WTC11 (cell line): ENCODE data around the gene GABBR2. TPM values are rescaled to one million over a fixed set of nuclear protein-coding genes. Genes with fewer than 3 reads are reported as not detected.

Experiments
- ATAC-seq: fragments of 200-7000 bp; cut with Tn5 transposase; 2 replicates; pipeline ENCODE4 v1.10.0; 2021; ENCODE audit warnings: mild to moderate bottlenecking, moderate library complexity
- CTCF ChIA-PET: fragments of 300-600 bp; sonication (Branson Sonifier 250); formaldehyde crosslinking; loops from one replicate; lab custom pipeline; 2021; ENCODE audit warnings: antibody characterized with exemption; lab: Charles Lee
- POLR2A ChIA-PET: fragments of 350-600 bp; sonication (Branson Sonifier 250); formaldehyde crosslinking; loops from one replicate; lab custom pipeline; 2021; ENCODE audit warnings: antibody characterized with exemption; lab: Charles Lee
- DNase-seq: peaks from one replicate; pipeline ENCODE4 v3.0.0; 2021; ENCODE audit warnings: low spot score
- H3K27ac Mint-ChIP-seq: 2 replicates; pipeline ENCODE4 v1.8.0; 2021; ENCODE audit warnings: mixed read lengths
- H3K27me3 Mint-ChIP-seq: 2 replicates; pipeline ENCODE4 v1.8.0; 2021; ENCODE audit warnings: low read depth, mild to moderate bottlenecking, moderate library complexity, mixed read lengths
- H3K36me3 Mint-ChIP-seq: 2 replicates; pipeline ENCODE4 v1.8.0; 2021; ENCODE audit warnings: mixed read lengths
- H3K4me1 Mint-ChIP-seq: 2 replicates; pipeline ENCODE4 v1.8.0; 2022; ENCODE audit warnings: mixed read lengths
- H3K4me3 Mint-ChIP-seq: 2 replicates; pipeline ENCODE4 v1.8.0; 2021; ENCODE audit warnings: mild to moderate bottlenecking, moderate library complexity, mixed read lengths
- H3K9me3 Mint-ChIP-seq: 2 replicates; pipeline ENCODE4 v1.8.0; 2021; ENCODE audit warnings: mixed read lengths
- ATF1 ChIP-seq: sonication (generic); formaldehyde crosslinking; IDR thresholded peaks from 2 replicates; pipeline ENCODE4 v1.8.1; 2023; ENCODE audit warnings: mild to moderate bottlenecking, moderate library complexity, missing genetic modification reagents
- CBFB ChIP-seq: sonication (generic); formaldehyde crosslinking; IDR thresholded peaks from 2 replicates; pipeline ENCODE4 v1.8.1; 2022; ENCODE audit warnings: mild to moderate bottlenecking, low read depth, missing genetic modification reagents
- EMX1 ChIP-seq: fragments of 250-450 bp; sonication (Bioruptor Pico); IDR thresholded peaks from 2 replicates; pipeline ENCODE4 v1.8.0; 2021; ENCODE audit warnings: mild to moderate bottlenecking
- FOXK1 ChIP-seq: sonication (generic); formaldehyde crosslinking; IDR thresholded peaks from 2 replicates; pipeline ENCODE4 v1.8.0; 2022; ENCODE audit warnings: mild to moderate bottlenecking, moderate library complexity, missing genetic modification reagents
- IRF2 ChIP-seq: sonication (generic); formaldehyde crosslinking; IDR thresholded peaks from 2 replicates; pipeline ENCODE4 v1.8.0; 2022; ENCODE audit warnings: low read depth, missing genetic modification reagents, borderline replicate concordance
- OVOL2 ChIP-seq: fragments of 250-450 bp; sonication (Bioruptor Pico); IDR thresholded peaks from 2 replicates; pipeline ENCODE4 v1.9.0; 2021; ENCODE audit warnings: mild to moderate bottlenecking, borderline replicate concordance
- ZBTB21 ChIP-seq: sonication (generic); formaldehyde crosslinking; IDR thresholded peaks from 2 replicates; pipeline ENCODE4 v1.8.1; 2023; ENCODE audit warnings: mild to moderate bottlenecking, missing genetic modification reagents, borderline replicate concordance
- total RNA-seq: library from RNA; stranded (reverse); gene quantifications from 3 replicates; pipeline ENCODE4 v1.2.3, GENCODE V29; 2021
- TF ChIP-seq, protein P1 (sequence below): fragments of 250-450 bp; sonication (Bioruptor Pico); IDR thresholded peaks from 2 replicates; pipeline ENCODE4 v1.9.0; 2021; ENCODE audit warnings: mild to moderate bottlenecking, borderline replicate concordance
- TF ChIP-seq, protein P2 (sequence below): fragments of 250-450 bp; sonication (Bioruptor Pico); IDR thresholded peaks from 2 replicates; pipeline ENCODE4 v1.9.0; 2021; ENCODE audit warnings: mild to moderate bottlenecking
- TF ChIP-seq, protein P3 (sequence below): fragments of 250-450 bp; sonication (Bioruptor Pico); IDR thresholded peaks from 2 replicates; pipeline ENCODE4 v1.9.0; 2021; ENCODE audit warnings: mild to moderate bottlenecking
- TF ChIP-seq, protein P4 (sequence below): sonication (generic); formaldehyde crosslinking; IDR thresholded peaks from 2 replicates; pipeline ENCODE4 v1.8.0; 2022; ENCODE audit warnings: mild to moderate bottlenecking, missing genetic modification reagents

GABBR2 gene
- total RNA-seq, 1 experiment from 2014 or later: 0.92 TPM

DNA sequence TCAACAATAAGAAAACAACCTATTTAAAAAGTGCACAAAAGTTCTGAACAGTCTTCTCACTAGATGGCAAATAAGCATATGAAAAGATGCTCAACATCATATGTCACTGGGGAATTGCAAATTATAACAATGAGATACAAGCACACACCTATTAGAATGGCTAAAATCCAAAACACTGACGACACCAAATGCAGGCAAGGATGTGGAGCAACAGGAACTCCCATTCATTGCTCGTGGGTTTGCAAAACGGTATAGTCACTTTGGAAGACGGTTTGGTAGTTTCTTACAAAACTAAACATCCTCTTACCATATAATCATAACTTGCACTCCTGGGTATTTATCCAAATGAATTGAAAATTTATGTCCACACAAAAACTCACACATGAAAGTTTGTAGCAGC, 352.4 kb downstream of the GABBR2 start (continued):
- TF ChIP-seq, protein P1, sequence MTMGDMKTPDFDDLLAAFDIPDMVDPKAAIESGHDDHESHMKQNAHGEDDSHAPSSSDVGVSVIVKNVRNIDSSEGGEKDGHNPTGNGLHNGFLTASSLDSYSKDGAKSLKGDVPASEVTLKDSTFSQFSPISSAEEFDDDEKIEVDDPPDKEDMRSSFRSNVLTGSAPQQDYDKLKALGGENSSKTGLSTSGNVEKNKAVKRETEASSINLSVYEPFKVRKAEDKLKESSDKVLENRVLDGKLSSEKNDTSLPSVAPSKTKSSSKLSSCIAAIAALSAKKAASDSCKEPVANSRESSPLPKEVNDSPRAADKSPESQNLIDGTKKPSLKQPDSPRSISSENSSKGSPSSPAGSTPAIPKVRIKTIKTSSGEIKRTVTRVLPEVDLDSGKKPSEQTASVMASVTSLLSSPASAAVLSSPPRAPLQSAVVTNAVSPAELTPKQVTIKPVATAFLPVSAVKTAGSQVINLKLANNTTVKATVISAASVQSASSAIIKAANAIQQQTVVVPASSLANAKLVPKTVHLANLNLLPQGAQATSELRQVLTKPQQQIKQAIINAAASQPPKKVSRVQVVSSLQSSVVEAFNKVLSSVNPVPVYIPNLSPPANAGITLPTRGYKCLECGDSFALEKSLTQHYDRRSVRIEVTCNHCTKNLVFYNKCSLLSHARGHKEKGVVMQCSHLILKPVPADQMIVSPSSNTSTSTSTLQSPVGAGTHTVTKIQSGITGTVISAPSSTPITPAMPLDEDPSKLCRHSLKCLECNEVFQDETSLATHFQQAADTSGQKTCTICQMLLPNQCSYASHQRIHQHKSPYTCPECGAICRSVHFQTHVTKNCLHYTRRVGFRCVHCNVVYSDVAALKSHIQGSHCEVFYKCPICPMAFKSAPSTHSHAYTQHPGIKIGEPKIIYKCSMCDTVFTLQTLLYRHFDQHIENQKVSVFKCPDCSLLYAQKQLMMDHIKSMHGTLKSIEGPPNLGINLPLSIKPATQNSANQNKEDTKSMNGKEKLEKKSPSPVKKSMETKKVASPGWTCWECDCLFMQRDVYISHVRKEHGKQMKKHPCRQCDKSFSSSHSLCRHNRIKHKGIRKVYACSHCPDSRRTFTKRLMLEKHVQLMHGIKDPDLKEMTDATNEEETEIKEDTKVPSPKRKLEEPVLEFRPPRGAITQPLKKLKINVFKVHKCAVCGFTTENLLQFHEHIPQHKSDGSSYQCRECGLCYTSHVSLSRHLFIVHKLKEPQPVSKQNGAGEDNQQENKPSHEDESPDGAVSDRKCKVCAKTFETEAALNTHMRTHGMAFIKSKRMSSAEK (CRISPR knock-in tag): no peak
- TF ChIP-seq FOXK1 (CRISPR knock-in tag): no peak
- no peak for TF ChIP-seq EMX1 (CRISPR knock-in tag)
- TF ChIP-seq CBFB (CRISPR knock-in tag): no peak
- TF ChIP-seq ZBTB21 (CRISPR knock-in tag): no peak

DNA sequence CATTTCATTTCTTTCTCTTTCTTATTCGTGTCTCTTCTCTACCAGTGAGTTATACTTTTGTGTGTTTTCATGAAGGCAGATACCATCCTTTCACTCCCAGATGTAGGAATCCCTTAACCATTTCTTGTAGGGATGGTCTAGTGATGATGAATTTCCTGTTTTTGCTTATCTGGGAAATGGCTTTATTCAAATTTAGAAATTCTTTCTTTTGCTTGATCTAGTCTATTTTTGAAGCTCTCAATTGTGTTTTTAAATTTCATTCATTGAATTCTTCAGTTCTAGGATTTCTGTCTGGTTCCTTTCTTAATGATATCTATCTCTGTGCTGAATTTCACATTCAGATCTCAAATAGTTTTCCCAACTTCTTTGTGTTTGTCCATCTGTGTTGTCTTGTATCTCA, 357.4 kb downstream of the GABBR2 start:
- H3K4me3 Mint-ChIP-seq: no peak overlapping the region
- DNase-seq: no peak
- TF ChIP-seq IRF2 (CRISPR knock-in tag) (no peak), ATF1 (CRISPR knock-in tag) (no peak), OVOL2 (CRISPR knock-in tag) (no peak), CBFB (CRISPR knock-in tag) (no peak)
- TF ChIP-seq, protein P2, sequence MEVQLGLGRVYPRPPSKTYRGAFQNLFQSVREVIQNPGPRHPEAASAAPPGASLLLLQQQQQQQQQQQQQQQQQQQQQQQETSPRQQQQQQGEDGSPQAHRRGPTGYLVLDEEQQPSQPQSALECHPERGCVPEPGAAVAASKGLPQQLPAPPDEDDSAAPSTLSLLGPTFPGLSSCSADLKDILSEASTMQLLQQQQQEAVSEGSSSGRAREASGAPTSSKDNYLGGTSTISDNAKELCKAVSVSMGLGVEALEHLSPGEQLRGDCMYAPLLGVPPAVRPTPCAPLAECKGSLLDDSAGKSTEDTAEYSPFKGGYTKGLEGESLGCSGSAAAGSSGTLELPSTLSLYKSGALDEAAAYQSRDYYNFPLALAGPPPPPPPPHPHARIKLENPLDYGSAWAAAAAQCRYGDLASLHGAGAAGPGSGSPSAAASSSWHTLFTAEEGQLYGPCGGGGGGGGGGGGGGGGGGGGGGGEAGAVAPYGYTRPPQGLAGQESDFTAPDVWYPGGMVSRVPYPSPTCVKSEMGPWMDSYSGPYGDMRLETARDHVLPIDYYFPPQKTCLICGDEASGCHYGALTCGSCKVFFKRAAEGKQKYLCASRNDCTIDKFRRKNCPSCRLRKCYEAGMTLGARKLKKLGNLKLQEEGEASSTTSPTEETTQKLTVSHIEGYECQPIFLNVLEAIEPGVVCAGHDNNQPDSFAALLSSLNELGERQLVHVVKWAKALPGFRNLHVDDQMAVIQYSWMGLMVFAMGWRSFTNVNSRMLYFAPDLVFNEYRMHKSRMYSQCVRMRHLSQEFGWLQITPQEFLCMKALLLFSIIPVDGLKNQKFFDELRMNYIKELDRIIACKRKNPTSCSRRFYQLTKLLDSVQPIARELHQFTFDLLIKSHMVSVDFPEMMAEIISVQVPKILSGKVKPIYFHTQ (CRISPR knock-in tag): no peak
- TF ChIP-seq, protein P3, sequence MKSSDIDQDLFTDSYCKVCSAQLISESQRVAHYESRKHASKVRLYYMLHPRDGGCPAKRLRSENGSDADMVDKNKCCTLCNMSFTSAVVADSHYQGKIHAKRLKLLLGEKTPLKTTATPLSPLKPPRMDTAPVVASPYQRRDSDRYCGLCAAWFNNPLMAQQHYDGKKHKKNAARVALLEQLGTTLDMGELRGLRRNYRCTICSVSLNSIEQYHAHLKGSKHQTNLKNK (CRISPR knock-in tag): no peak
- TF ChIP-seq, protein P1 (CRISPR knock-in tag): no peak
- TF ChIP-seq, protein P4, sequence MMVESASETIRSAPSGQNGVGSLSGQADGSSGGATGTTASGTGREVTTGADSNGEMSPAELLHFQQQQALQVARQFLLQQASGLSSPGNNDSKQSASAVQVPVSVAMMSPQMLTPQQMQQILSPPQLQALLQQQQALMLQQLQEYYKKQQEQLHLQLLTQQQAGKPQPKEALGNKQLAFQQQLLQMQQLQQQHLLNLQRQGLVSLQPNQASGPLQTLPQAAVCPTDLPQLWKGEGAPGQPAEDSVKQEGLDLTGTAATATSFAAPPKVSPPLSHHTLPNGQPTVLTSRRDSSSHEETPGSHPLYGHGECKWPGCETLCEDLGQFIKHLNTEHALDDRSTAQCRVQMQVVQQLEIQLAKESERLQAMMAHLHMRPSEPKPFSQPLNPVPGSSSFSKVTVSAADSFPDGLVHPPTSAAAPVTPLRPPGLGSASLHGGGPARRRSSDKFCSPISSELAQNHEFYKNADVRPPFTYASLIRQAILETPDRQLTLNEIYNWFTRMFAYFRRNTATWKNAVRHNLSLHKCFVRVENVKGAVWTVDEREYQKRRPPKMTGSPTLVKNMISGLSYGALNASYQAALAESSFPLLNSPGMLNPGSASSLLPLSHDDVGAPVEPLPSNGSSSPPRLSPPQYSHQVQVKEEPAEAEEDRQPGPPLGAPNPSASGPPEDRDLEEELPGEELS: no peak
- peaks cover 3% of the 10 kb centered on the region; the same call in 1 of the 2 replicates for H3K4me1 Mint-ChIP-seq
- no peak overlapping the region for H3K27ac Mint-ChIP-seq
- H3K36me3 Mint-ChIP-seq: peaks cover 9% of the 10 kb centered on the region
- H3K9me3 Mint-ChIP-seq: peaks cover 38% of the 10 kb centered on the region
- ChIA-PET CTCF (interaction anchor here (0.7 kb wide), 1 partner anchor 167 kb away, joined by 3 read pairs; no protein-coding TSS in a partner anchor), POLR2A (no interaction called here)
- H3K27me3 Mint-ChIP-seq: no peaks in the 10 kb centered on the region
- ATAC-seq: no peak
